NCI-H146 (cell line): Measurements from ENCODE around the gene RSF1.

Source experiments
- DNase-seq: peaks from one replicate; lab custom pipeline; 2025; lab: John Stamatoyannopoulos, UW

Gene RSF1

GRCh38 chr11:77748266-77748665, 72.3 kb downstream of the RSF1 start:
- no peak for DNase-seq

DNA sequence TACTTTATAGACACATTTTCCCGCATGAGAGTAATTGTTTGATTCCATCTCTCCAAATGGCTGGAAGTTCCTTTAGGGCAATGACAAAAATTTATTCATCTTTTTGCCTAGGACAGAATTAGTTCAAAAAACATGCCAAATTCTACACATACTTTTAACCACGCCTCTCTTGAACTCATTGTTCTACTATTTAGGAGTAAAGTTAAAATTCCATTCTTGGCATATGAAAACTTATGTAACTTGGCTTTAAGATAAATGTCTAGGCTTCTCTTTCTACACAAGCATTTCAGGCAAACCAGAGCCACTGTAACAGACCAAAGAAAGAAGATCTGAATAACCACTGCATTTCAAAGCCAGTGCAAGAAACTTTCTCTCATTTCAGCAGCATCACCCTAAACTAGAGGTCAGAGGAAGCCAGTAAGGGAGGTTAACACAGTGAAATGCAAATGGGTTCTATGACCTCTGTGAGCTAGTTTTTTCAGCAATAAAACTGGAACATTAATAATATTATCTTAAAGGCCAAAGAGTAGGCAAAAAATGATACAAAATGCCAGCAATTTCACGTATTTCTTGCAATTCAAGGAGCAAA, 73.0 kb downstream of the RSF1 start:
- DNase-seq = no peak

DNA sequence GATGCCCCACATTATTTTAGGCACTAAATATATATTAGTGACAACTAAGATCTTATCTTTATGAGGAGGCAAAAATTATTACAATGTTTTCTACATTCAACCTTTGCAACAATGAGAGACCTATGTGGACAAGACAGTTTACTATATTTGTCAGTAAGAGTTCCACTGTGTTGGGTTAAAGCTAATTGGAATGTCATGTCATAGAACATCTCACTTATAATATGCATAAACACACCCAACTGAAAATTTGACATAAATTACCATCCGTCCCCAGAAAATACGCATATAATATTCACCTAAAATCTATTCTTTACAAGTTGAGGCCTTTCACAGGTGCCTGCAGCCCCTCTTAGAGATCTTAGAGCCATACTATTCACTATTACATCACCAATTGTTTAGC, 84.0 kb downstream of the RSF1 start:
- no peak for DNase-seq

DNA sequence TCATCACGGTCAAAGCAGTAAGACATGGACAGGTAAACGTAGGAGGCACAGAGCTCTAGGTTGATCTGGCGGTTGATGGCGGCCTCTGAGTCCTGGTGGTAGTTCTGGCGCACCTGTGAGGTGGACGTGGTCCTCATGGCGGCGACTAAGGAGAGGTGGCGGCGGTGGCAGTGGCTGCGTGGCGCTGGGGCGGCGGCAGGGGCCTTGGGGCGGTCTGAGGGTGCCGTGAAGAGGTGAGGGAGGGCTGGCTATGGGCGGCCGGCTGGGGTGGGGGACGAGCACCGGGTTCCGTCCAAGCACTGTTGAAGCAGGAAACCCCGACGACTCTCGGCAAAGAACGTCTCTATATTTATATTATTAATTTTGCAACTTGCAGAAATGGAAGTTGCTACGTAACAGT, 85.6 kb downstream of the RSF1 start:
- no peak for DNase-seq

GRCh38 chr11:77732143-77732542, 88.4 kb downstream of the RSF1 start:
- no peak for DNase-seq

GRCh38 chr11:77730789-77731188, 89.7 kb downstream of the RSF1 start:
- DNase-seq = no peak

DNA sequence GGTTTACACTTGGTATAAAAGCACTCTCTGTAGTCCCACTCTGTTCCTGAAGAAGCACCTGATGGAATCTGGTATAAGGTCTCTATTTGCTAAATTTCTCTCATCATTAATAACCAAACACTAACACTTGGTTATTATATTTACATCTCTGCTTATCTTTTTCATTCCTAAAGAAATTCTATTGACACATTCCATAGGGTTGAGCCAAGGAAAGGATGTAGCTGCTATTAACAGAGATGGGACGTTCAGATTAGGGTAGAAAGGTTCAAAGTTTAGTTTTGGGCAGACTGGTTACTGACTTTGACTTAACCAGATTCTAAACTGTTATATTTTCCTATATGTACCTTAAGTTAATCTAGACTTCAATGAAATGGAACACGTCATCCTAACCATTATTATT, 91.5 kb downstream of the RSF1 start:
- no peak for DNase-seq

DNA sequence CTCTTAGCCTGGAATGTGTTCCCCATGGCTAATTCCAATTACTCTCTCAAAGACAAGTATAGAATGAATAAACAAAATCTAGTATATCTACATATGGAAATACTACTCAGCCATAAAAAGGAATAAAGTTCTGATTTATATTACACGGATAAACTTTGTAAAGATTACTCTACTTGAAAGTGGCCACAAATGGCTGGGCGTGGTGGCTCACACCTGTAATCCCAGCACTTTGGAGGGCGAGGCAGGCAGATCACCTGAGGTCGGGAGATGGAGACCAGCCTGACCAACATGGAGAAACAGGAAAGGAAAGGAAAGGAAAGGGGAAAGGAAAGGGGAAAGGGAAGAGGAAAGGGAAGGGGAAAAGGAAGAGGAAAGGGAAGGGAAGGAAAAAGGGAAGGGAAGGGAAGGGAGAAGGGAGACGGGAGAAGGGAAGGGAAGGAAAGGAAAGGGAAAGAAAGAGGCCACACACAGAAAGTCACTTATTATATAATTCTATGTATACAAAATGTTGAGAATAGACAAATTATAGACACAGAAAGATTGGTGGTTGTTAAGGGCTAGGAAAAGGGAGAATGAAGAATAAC, 92.2 kb downstream of the RSF1 start:
- DNase-seq = no peak

DNA sequence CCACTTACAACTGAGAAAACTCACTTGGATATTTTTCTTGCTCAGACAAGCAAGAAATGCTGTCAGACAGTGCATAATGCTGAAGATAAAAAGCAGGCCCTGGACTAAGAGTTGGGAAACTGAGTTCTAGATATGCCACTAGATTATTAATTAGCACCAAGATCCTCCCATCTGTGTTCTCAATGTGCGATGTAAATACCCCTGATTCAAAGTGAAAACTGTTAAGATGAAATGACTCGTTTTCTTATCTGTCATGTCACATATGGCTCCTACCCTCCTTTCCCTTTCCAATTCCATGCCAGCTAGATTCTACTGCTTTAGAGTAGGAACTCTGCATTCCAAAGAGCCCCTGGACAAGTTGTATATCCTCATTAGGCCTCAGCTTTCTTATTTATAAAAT, 94.0 kb downstream of the RSF1 start:
- DNase-seq = no peak

- no peak for DNase-seq
Observed at GRCh38 chr11:77725433-77725832, 95.1 kb downstream of the RSF1 start.

DNA sequence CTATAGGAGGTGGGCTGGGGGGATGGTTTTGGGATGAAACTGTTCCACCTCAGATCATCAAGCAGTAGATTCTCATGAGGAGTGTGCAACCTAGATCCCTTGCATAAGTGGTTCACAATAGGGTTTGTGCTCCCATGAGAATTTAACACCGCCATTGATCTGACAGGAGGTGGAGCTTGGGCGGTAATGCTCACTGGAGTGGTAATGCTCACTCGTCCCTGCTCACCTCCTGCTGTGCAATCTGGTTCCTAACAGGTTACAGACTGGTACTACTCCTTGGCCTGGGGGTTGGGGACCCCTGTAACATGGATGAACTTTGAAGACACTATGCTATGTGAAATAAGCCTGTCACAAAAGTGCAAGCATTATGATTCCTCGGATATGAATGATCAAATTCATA, 95.9 kb downstream of the RSF1 start:
- no peak for DNase-seq

- no peak for DNase-seq
Observed at GRCh38 chr11:77723024-77723423, 97.5 kb downstream of the RSF1 start.

DNA sequence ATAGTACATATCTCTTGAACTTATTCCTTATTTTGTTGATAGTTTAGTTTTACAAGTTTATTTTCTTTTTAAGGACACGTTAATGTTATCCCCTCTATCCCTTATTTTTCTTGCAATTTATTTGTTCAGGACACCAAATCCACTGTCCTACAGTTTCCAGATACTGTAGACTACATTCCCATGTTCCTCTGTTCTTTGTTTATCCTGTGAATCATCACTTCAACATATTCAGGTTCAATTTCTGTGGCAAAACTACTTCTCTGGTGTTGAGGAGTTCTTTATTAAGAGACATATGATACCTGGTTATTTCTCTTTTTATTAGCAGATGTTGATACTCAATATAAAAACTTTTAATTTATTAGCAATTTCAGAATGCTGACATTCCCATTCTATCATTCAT, 110.2 kb downstream of the RSF1 start:
- DNase-seq = no peak

GRCh38 chr11:77705876-77706579, 114.5 kb downstream of the RSF1 start:
- DNase-seq = no peak

DNA sequence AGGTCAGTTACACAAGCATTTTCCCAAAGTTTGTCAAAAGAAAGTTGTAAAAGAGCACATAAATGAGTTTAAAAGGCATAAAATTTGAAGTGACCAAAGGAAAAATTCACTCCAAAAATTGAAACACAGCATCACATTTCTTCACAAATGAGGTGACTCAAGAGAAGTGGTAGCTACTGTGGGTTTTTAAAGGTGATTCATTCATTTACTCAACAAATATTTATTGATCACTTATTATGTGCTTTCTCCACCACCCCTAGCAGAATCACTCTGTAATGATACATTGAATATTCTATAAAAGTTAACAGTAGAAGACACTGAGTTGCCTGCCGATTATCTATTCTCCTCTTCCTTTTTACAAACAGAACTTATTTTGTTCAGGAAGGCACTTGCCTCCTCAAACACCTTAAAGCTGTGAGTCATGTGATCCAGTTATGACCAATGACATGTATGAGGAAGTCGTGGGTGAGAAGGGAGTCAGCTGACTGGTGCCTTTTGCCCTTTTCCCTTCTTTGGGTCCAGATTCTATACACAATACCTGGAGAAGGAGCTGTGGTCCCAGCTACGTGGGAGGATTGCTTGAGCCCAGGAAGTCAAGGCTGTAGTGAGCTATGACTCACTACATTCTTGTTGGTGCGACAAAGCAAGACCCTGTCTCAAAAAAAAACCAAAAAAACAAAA, 115.2 kb downstream of the RSF1 start:
- no peak for DNase-seq

DNA sequence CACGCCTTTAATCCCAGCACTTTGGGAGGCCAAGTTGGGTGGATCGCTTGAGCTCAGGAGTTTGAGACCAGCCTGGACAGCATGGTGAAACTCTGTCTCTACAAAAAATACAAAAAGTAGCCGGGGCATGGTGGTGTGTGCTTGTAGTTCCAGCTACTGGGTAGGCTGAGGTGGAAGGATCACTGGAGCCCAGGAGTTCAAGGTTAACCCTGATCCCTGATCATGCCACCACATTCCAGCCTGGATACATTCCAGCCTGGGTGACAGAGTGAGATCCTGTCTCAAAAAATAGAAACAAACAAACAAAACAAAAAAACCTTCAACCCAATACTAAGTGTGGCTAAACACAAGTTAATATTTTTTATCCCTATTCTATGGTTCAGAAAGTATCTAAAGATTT, 116.5 kb downstream of the RSF1 start:
- DNase-seq = no peak

DNA sequence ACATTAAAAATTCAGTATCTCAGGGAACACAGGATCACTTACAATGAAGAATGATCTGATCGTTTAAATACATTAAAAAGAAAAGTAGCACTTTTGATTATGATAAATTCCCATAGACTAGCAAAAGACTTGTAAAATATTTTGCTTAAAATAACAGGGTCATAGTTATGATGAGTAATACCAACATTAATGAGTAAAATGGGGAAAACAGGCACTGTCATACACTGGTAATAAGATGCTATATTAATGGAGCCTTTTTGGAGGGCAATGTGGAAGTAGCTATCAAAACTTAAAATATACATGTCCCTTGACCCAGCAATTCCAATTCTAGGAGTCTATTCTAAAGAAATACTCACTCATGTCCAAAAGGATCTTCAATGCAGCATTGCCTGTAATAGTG, 121.1 kb downstream of the RSF1 start:
- no peak for DNase-seq

- DNase-seq = no peak
Observed at GRCh38 chr11:77698896-77699295, 121.6 kb downstream of the RSF1 start.

GRCh38 chr11:77697865-77698264, 122.7 kb downstream of the RSF1 start:
- no peak for DNase-seq

- DNase-seq = no peak
Observed at GRCh38 chr11:77695417-77695816, 125.1 kb downstream of the RSF1 start.

- DNase-seq = no peak
Observed at GRCh38 chr11:77690649-77691048, 129.9 kb downstream of the RSF1 start.

- DNase-seq = no peak
Observed at GRCh38 chr11:77687088-77687487, 133.4 kb downstream of the RSF1 start.

- DNase-seq = no peak
Observed at GRCh38 chr11:77677138-77677537, 143.4 kb downstream of the RSF1 start.
